Left lung (tissue), 10 donors: ENCODE data around the gene LMBR1. TPM values are rescaled to one million over a fixed set of nuclear protein-coding genes. Genes with fewer than 3 reads are reported as not detected.
A peak's percentile ranks its signal among the peaks of the same experiment; 100 is the strongest.

Experiments
- ATAC-seq: fragments of 200-7000 bp; cut with Tn5 transposase; one replicate; pipeline ENCODE4 v1.9.1; 2020; ENCODE audit warnings: moderate library complexity
- DNase-seq, 4 donors: peaks; one replicate each; pipeline ENCODE4 v3.0.0-alpha.2; 2013 to 2020
- H3K27ac ChIP-seq, 2 donors: fragments of 200-600 bp; sonication (generic) in 1 of 2; one replicate each; pipeline versions ENCODE4 v1.5.0 to v1.8.0; 2020 to 2021
- H3K27me3 ChIP-seq, 2 donors: fragments of 200-600 bp; sonication (generic) in 1 of 2; one replicate each; pipeline versions ENCODE4 v1.5.0 to v1.8.0; 2020 to 2021
- H3K36me3 ChIP-seq, 2 donors: fragments of 200-600 bp; sonication (generic) in 1 of 2; one replicate each; pipeline versions ENCODE4 v1.5.0 to v1.8.0; 2020 to 2021
- H3K4me1 ChIP-seq, 2 donors: fragments of 200-600 bp; one replicate each; pipeline ENCODE4 v1.8.0; 2021
- H3K4me3 ChIP-seq, 2 donors: fragments of 200-600 bp; sonication (generic) in 1 of 2; one replicate each; pipeline versions ENCODE4 v1.5.0 to v1.8.0; 2020 to 2021; ENCODE audit warnings: mild to moderate bottlenecking in 1 of 2
- H3K9me3 ChIP-seq, 2 donors: fragments of 200-600 bp; sonication (generic) in 1 of 2; one replicate each; pipeline versions ENCODE4 v1.5.0 to v1.8.0; 2020 to 2021
- intact Hi-C, 2 donors: fragments of 100-400 bp; cut with DNase I; formaldehyde crosslinking; loops; one replicate each; pipeline versions ENCODE4 v1.11.2 to v1.14.2; 2022
- polyA plus RNA-seq, 6 donors: library from polyadenylated mRNA; unstranded; fragments of 120-200 nt; gene quantifications; one replicate each; pipeline ENCODE4 v1.2.1, GENCODE V29; 2013; ENCODE audit not compliant: insufficient read length in 6 of 6
- total RNA-seq, 2 donors: library from RNA; stranded (reverse); fragmentation: NEBNext Ultra II Directional; extraction: Animal tissue kit (Norgen Biotek cat#: 25700); gene quantifications; one replicate each; pipeline ENCODE4 v1.2.1, GENCODE V29; 2021
- TF ChIP-seq, protein P1 (sequence below), 2 donors: fragments of 200-600 bp; sonication (generic) in 1 of 2; IDR thresholded peaks; one replicate each; pipeline versions ENCODE4 v1.5.0 to v1.8.0; 2021; ENCODE audit warnings: antibody characterized with exemption in 2 of 2
- donor health status: DM: no; HTN: yes; CAD: no.
- donor health status: DM: no; HTN: no; CAD: no.

The LMBR1 gene
- total and polyA plus RNA-seq, 8 donors, result 54.7 to 71.1 (median 63.9) TPM

GRCh38 chr7:156739596-156739995 lies 153.4 kb downstream of the LMBR1 start:
- H3K9me3 ChIP-seq, result no peaks in the 10 kb centered on the region
- TF ChIP-seq, protein P1, sequence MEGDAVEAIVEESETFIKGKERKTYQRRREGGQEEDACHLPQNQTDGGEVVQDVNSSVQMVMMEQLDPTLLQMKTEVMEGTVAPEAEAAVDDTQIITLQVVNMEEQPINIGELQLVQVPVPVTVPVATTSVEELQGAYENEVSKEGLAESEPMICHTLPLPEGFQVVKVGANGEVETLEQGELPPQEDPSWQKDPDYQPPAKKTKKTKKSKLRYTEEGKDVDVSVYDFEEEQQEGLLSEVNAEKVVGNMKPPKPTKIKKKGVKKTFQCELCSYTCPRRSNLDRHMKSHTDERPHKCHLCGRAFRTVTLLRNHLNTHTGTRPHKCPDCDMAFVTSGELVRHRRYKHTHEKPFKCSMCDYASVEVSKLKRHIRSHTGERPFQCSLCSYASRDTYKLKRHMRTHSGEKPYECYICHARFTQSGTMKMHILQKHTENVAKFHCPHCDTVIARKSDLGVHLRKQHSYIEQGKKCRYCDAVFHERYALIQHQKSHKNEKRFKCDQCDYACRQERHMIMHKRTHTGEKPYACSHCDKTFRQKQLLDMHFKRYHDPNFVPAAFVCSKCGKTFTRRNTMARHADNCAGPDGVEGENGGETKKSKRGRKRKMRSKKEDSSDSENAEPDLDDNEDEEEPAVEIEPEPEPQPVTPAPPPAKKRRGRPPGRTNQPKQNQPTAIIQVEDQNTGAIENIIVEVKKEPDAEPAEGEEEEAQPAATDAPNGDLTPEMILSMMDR (IDR thresholded peaks at IDR 0.05), result no peak
- H3K4me1 ChIP-seq, result no peaks in the 10 kb centered on the region
- H3K27me3 ChIP-seq, result no peaks in the 10 kb centered on the region
- peaks cover 0 to 4% of the 10 kb centered on the region in 2 donors for H3K36me3 ChIP-seq
- DNase-seq (no peak), ATAC-seq (no peak)
- H3K27ac ChIP-seq, result no peak overlapping the region
- no peak overlapping the region for H3K4me3 ChIP-seq
- intact Hi-C loops, result no loop called here

DNA sequence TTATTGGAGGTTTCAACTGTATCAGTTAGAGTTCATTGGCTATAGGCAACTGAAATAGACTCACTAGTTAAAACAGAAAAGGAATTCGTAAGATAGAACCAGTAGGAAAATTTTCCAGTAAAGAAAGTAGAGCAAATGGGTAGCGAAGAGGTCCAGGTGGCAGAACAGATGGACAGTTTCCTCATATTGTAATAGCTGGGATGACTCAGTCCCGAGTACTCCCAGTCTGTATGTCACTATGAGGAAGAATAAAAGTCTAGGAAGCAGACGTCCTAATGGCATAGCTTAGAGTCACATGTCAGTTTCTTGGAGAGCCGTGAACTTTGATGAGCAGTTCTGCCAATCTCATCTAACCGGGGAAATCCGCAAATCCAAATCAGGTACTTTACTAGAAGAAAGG lies 157.1 kb downstream of the LMBR1 start:
- ATAC-seq, result no peak
- H3K36me3 ChIP-seq, result peaks cover 0 to 32% of the 10 kb centered on the region in 2 donors
- no peak overlapping the region for H3K27ac ChIP-seq
- H3K9me3 ChIP-seq, result peaks cover 0 to 16% of the 10 kb centered on the region in 2 donors
- no peaks in the 10 kb centered on the region for H3K27me3 ChIP-seq
- DNase-seq, result no peak
- TF ChIP-seq, protein P1 (IDR thresholded peaks at IDR 0.05), result no peak
- intact Hi-C loops, result no loop called here
- H3K4me1 ChIP-seq, result no peaks in the 10 kb centered on the region
- no peak overlapping the region for H3K4me3 ChIP-seq

DNA sequence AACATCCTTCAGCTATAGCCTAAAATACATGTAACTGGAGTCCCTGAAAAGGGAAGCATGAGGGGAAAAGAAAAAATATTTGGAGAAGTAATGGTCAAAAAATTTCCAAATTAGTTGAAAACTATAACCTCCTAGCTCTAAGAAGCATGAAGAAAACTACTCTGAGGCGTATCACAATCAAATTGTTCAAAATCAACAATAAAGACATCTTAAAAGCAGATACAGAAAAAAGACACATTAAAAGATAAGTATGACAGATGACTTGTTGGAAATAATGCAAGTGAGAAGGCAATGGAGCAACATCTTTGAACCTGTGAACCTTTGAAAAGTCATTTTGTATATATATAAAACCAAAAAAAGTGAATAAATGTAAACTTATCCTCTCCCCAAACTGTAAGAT lies 159.3 kb downstream of the LMBR1 start:
- Histone ChIP-seq H3K4me1 (no peaks in the 10 kb centered on the region), H3K36me3 (peaks cover 0 to 32% of the 10 kb centered on the region in 2 donors), H3K27ac (no peak overlapping the region), H3K4me3 (no peak overlapping the region), H3K27me3 (no peaks in the 10 kb centered on the region), H3K9me3 (peaks cover 0 to 16% of the 10 kb centered on the region in 2 donors)
- TF ChIP-seq, protein P1 (IDR thresholded peaks at IDR 0.05), result no peak
- ATAC-seq (no peak), DNase-seq (no peak)
- intact Hi-C loops, result no loop called here

GRCh38 chr7:156732091-156732625 lies 160.8 kb downstream of the LMBR1 start:
- Histone ChIP-seq H3K27ac (no peak overlapping the region), H3K4me1 (no peaks in the 10 kb centered on the region), H3K27me3 (no peaks in the 10 kb centered on the region), H3K4me3 (no peak overlapping the region), H3K36me3 (peaks cover 0 to 32% of the 10 kb centered on the region in 2 donors), H3K9me3 (peaks cover 0 to 16% of the 10 kb centered on the region in 2 donors)
- no peak for DNase-seq
- TF ChIP-seq, protein P1 (IDR thresholded peaks at IDR 0.05), result no peak
- intact Hi-C loops, result no loop called here
- ATAC-seq, result no peak

GRCh38 chr7:156731651-156732050 lies 161.3 kb downstream of the LMBR1 start:
- Histone ChIP-seq H3K4me1 (no peaks in the 10 kb centered on the region), H3K27me3 (no peaks in the 10 kb centered on the region), H3K4me3 (no peak overlapping the region), H3K27ac (no peak overlapping the region), H3K36me3 (peaks cover 0 to 32% of the 10 kb centered on the region in 2 donors), H3K9me3 (peaks cover 0 to 16% of the 10 kb centered on the region in 2 donors)
- intact Hi-C loops, result no loop called here
- DNase-seq (no peak), ATAC-seq (peak; percentile 16)
- TF ChIP-seq, protein P1 (IDR thresholded peaks at IDR 0.05), result no peak
